HCT116 (cell line): Measurements from ENCODE around the gene LHPP. TPM values are rescaled to one million over a fixed set of nuclear protein-coding genes. Genes with fewer than 3 reads are reported as not detected.

Experiments used
- ATAC-seq: fragments of 200-7000 bp; cut with Tn5 transposase; 2 replicates; pipeline ENCODE4 v1.9.1; 2020; ENCODE audit warnings: mild to moderate bottlenecking, moderate library complexity
- BruUV-seq: library from RNA; stranded (reverse); fragments of 400-500 nt; replicated peaks from 2 replicates; lab custom pipeline; 2021; lab: Mats Ljungman, UMichigan
- CTCF ChIA-PET: fragments of 300-600 bp; sonication (Branson Sonifier 250); formaldehyde crosslinking; loops from one replicate; lab custom pipeline; 2021; ENCODE audit warnings: antibody characterized with exemption; lab: Charles Lee
- POLR2A ChIA-PET: fragments of 300-600, 350-600 bp; sonication (Branson Sonifier 250); formaldehyde crosslinking; loops from one replicate; lab custom pipeline; 2021; ENCODE audit warnings: antibody characterized with exemption; lab: Charles Lee
- RAD21 ChIA-PET, 2 experiments: fragments of 300-600 bp; sonication (Branson Sonifier 250); formaldehyde crosslinking; loops; one replicate each; lab custom pipeline; 2023; ENCODE audit warnings: low total read pairs in 2 of 2; ENCODE audit not compliant: uncharacterized antibody in 2 of 2, unreplicated experiment in 2 of 2, low non-redundant PET in 1 of 2; lab: Charles Lee
- DNase-seq: peaks from one replicate; pipeline ENCODE4 v3.0.0-alpha.2; 2010; ENCODE audit warnings: low read depth, low spot score
- H2AFZ ChIP-seq: fragments of 200-600 bp; shearing (Covaris generic), sonication (generic); 2 replicates; pipeline ENCODE4 v1.6.1; 2017; ENCODE audit warnings: low read depth, mixed run types, mixed read lengths, antibody characterized with exemption, low read length; ENCODE audit not compliant: poor library complexity, severe bottlenecking
- H3K27ac ChIP-seq: 2 replicates; pipeline ENCODE4 v1.5.1; 2012; ENCODE audit warnings: low read depth, low read length
- H3K27me3 ChIP-seq: fragments of 200-600 bp; sonication (generic); 2 replicates; pipeline ENCODE4 v1.6.1; 2016; ENCODE audit warnings: mixed run types, low read length, mixed read lengths; ENCODE audit not compliant: insufficient read depth
- H3K36me3 ChIP-seq, 2 experiments: fragments of 200-500 bp in 1 of 2; fragments of 200-600 bp in 1 of 2; sonication (Bioruptor generic) in 1 of 2; sonication (generic) in 1 of 2; 2 replicates each; pipeline versions ENCODE4 v1.5.1 to v1.6.1; 2014 to 2016; ENCODE audit warnings: low read length in 2 of 2, inconsistent platforms in 1 of 2, mixed read lengths in 1 of 2, mixed run types in 1 of 2; ENCODE audit not compliant: insufficient read depth in 2 of 2, control insufficient read depth in 1 of 2
- H3K4me1 ChIP-seq, 2 experiments: fragments of 200-600 bp in 1 of 2; sonication (generic) in 1 of 2; 2 replicates each; pipeline versions ENCODE4 v1.5.1 to v1.6.1; 2012 to 2017; ENCODE audit warnings: low read length in 2 of 2, inconsistent platforms in 1 of 2, mild to moderate bottlenecking in 1 of 2, mixed read lengths in 1 of 2, mixed run types in 1 of 2, moderate library complexity in 1 of 2; ENCODE audit not compliant: insufficient read depth in 2 of 2, control insufficient read depth in 1 of 2
- H3K4me2 ChIP-seq: fragments of 200-600 bp; sonication (generic); 2 replicates; pipeline ENCODE4 v1.6.1; 2017; ENCODE audit warnings: mixed run types, low read length, mixed read lengths
- H3K4me3 ChIP-seq, 2 experiments: fragments of 200-600 bp in 1 of 2; sonication (generic) in 1 of 2; replicated peaks in 1 of 2; 2 replicates each; pipeline ENCODE4 v1.5.1; 2011 to 2016; ENCODE audit warnings: low read length in 2 of 2, control low read depth in 1 of 2, low read depth in 1 of 2, mild to moderate bottlenecking in 1 of 2, mixed read lengths in 1 of 2, mixed run types in 1 of 2
- H3K79me2 ChIP-seq: fragments of 200-600 bp; sonication (generic); 2 replicates; pipeline ENCODE4 v1.6.1; 2017; ENCODE audit warnings: mild to moderate bottlenecking, mixed run types, low read length, moderate library complexity, mixed read lengths; ENCODE audit not compliant: insufficient read depth
- H3K9ac ChIP-seq: fragments of 200-600 bp; sonication (generic); 2 replicates; pipeline ENCODE4 v1.6.1; 2016; ENCODE audit warnings: low read length, mixed read lengths
- H3K9me2 ChIP-seq: fragments of 200-600 bp; sonication (generic), shearing (Covaris generic); 2 replicates; pipeline ENCODE4 v1.6.1; 2017; ENCODE audit warnings: mixed run types, mild to moderate bottlenecking, moderate library complexity; ENCODE audit not compliant: insufficient read depth
- H3K9me3 ChIP-seq, 2 experiments: fragments of 200-500 bp in 1 of 2; fragments of 200-600 bp in 1 of 2; sonication (Bioruptor generic) in 1 of 2; sonication (generic) in 1 of 2; 2 replicates each; pipeline ENCODE4 v1.6.1; 2014 to 2017; ENCODE audit warnings: low read length in 2 of 2, mixed read lengths in 2 of 2, inconsistent platforms in 1 of 2, low read depth in 1 of 2, mild to moderate bottlenecking in 1 of 2, mixed run types in 1 of 2, moderate library complexity in 1 of 2; ENCODE audit not compliant: control insufficient read depth in 1 of 2, insufficient read depth in 1 of 2
- H4K20me1 ChIP-seq: fragments of 200-600 bp; sonication (generic), shearing (Covaris generic); 2 replicates; pipeline ENCODE4 v1.6.1; 2017; ENCODE audit warnings: mixed run types, mild to moderate bottlenecking, moderate library complexity; ENCODE audit not compliant: insufficient read depth
- CEBPB ChIP-seq: IDR thresholded peaks from 2 replicates; pipeline ENCODE4 v1.6.1; 2012; ENCODE audit warnings: low read depth
- EGR1 ChIP-seq: IDR thresholded peaks from 2 replicates; pipeline ENCODE4 v1.6.1; 2012; ENCODE audit warnings: low read depth
- ELF1 ChIP-seq: IDR thresholded peaks from 2 replicates; pipeline ENCODE4 v1.6.1; 2012; ENCODE audit warnings: low read depth, borderline replicate concordance
- EZH2 ChIP-seq: fragments of 200-600 bp; sonication (generic); IDR thresholded peaks from 2 replicates; pipeline ENCODE4 v1.6.1; 2017; ENCODE audit warnings: antibody characterized with exemption, mixed run types
- FOSL1 ChIP-seq: IDR thresholded peaks from 2 replicates; pipeline ENCODE4 v1.6.1; 2012; ENCODE audit warnings: low read depth
- JUND ChIP-seq: IDR thresholded peaks from 2 replicates; pipeline ENCODE4 v1.6.1; 2012
- POLR2AphosphoS5 ChIP-seq: IDR thresholded peaks from 2 replicates; pipeline ENCODE4 v1.6.1; 2011; ENCODE audit warnings: mild to moderate bottlenecking, low read depth, low read length, moderate library complexity
- SIN3A ChIP-seq: IDR thresholded peaks from 2 replicates; pipeline ENCODE4 v1.6.1; 2012; ENCODE audit warnings: low read depth
- YY1 ChIP-seq: IDR thresholded peaks from 2 replicates; pipeline ENCODE4 v1.6.1; 2011; ENCODE audit warnings: low read length, low read depth, moderate library complexity, mild to moderate bottlenecking; ENCODE audit not compliant: insufficient replicate concordance; ENCODE audit errors: extremely low read depth
- ZNF274 ChIP-seq: fragments of 200-500 bp; sonication (Bioruptor generic); IDR thresholded peaks from 2 replicates; pipeline ENCODE4 v1.6.1; 2014; ENCODE audit warnings: mild to moderate bottlenecking, low read depth, low read length, inconsistent platforms
- intact Hi-C: fragments of 100-400 bp; cut with micrococcal nuclease; formaldehyde crosslinking; loops from 2 replicates; pipeline ENCODE4 v1.10.0; 2022
- total RNA-seq: library from RNA; stranded (reverse); gene quantifications from one replicate; pipeline ENCODE4 v1.2.1, GENCODE V29; 2021; ENCODE audit not compliant: unreplicated experiment
- TF ChIP-seq, protein P1 (sequence below): IDR thresholded peaks from 2 replicates; pipeline ENCODE4 v1.6.1; 2012
- TF ChIP-seq, protein P2 (sequence below): IDR thresholded peaks from 2 replicates; pipeline ENCODE4 v1.6.1; 2012; ENCODE audit warnings: low read depth

LHPP gene
- total RNA-seq, 1 experiment from 2014 or later, result 45.8 TPM

DNA sequence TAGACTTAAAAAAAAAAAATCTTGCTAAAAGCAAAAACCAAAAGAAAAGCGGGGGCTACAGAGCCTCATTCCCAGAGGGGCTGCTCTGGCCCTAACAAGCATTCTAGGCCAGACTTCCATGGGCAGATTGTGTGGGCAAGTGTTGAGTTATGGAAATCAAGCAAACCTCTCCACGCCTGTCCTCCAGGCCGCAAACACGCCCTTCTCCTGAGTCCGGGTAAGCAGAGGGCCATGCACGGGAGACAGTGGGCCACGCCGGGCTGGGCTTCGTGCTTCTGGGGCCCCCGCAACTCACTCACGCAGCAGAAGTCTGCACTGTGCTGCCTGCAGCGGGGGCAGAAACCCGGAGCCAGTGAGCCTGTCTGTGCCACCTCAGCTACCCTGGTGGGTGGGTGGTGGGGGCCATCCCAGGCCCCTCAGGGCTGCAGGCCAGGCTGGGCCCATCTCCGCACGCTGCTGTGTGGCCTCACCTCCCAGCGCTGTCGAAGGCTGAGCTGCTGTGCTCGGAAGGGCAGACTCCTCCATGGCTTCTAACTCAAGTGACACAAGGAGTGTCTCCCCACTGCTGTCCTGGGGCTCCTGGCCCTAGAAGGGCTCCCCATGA, 156.9 kb downstream of the LHPP start:
- Histone ChIP-seq H2AFZ (no peak overlapping the region), H3K79me2 (no peaks in the 10 kb centered on the region), H3K27ac (no peak overlapping the region), H4K20me1 (no peaks in the 10 kb centered on the region), H3K4me2 (no peak overlapping the region), H3K36me3 (no peaks in the 10 kb centered on the region), H3K9ac (no peak overlapping the region), H3K9me3 (no peaks in the 10 kb centered on the region), H3K4me1 (no peaks in the 10 kb centered on the region; a peak in 1 of 4 replicates), H3K27me3 (no peaks in the 10 kb centered on the region), H3K4me3 (no peak overlapping the region), H3K9me2 (no peaks in the 10 kb centered on the region)
- CTCF ChIA-PET, result no interaction called here
- RAD21 ChIA-PET, result no interaction called here
- DNase-seq (no peak), ATAC-seq (no peak)
- POLR2A ChIA-PET, result no interaction called here
- intact Hi-C loops, result no loop called here
- TF ChIP-seq, protein P1, sequence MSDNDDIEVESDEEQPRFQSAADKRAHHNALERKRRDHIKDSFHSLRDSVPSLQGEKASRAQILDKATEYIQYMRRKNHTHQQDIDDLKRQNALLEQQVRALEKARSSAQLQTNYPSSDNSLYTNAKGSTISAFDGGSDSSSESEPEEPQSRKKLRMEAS, result no peak
- TF ChIP-seq CEBPB, result no peak
- no peak for TF ChIP-seq POLR2AphosphoS5
- TF ChIP-seq ELF1, result no peak
- no peak for TF ChIP-seq EZH2
- no peak for TF ChIP-seq FOSL1
- BruUV-seq, result no TSS peak

DNA sequence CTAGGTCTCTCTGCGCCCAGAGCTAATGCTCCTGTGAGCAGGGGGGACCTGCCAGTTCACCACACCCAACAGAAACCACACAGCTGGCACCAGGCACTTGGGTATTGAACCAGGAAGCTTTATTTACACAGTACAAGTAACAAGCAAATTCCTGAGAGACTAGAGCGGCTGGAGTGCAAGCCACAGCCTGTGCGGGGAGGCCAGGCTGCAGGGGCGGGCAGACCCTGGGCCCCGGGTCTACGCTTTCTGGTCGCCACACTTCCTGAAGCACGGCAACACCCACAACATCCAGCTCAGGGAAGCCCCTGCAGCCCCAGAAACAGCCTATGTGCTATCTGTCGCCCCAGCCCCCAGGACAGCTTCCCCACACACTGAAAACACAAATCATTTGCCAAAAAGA, 157.6 kb downstream of the LHPP start:
- no peak for DNase-seq
- H4K20me1 ChIP-seq, result no peaks in the 10 kb centered on the region
- no peak overlapping the region for H3K4me3 ChIP-seq
- H2AFZ ChIP-seq, result no peak overlapping the region
- POLR2A ChIA-PET, result no interaction called here
- no peaks in the 10 kb centered on the region for H3K4me1 ChIP-seq
- H3K36me3 ChIP-seq, result no peaks in the 10 kb centered on the region
- no peak overlapping the region for H3K27ac ChIP-seq
- no peaks in the 10 kb centered on the region for H3K9me3 ChIP-seq
- TF ChIP-seq EGR1 (no peak), JUND (no peak), SIN3A (no peak), YY1 (no peak), ZNF274 (no peak), POLR2AphosphoS5 (no peak)
- TF ChIP-seq, protein P2, sequence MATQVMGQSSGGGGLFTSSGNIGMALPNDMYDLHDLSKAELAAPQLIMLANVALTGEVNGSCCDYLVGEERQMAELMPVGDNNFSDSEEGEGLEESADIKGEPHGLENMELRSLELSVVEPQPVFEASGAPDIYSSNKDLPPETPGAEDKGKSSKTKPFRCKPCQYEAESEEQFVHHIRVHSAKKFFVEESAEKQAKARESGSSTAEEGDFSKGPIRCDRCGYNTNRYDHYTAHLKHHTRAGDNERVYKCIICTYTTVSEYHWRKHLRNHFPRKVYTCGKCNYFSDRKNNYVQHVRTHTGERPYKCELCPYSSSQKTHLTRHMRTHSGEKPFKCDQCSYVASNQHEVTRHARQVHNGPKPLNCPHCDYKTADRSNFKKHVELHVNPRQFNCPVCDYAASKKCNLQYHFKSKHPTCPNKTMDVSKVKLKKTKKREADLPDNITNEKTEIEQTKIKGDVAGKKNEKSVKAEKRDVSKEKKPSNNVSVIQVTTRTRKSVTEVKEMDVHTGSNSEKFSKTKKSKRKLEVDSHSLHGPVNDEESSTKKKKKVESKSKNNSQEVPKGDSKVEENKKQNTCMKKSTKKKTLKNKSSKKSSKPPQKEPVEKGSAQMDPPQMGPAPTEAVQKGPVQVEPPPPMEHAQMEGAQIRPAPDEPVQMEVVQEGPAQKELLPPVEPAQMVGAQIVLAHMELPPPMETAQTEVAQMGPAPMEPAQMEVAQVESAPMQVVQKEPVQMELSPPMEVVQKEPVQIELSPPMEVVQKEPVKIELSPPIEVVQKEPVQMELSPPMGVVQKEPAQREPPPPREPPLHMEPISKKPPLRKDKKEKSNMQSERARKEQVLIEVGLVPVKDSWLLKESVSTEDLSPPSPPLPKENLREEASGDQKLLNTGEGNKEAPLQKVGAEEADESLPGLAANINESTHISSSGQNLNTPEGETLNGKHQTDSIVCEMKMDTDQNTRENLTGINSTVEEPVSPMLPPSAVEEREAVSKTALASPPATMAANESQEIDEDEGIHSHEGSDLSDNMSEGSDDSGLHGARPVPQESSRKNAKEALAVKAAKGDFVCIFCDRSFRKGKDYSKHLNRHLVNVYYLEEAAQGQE, result no peak
- TF ChIP-seq, all 23 proteins: peak for 0
- Histone ChIP-seq H3K27me3 (no peaks in the 10 kb centered on the region), H3K4me2 (no peak overlapping the region), H3K79me2 (no peaks in the 10 kb centered on the region), H3K9ac (no peak overlapping the region), H3K9me2 (no peaks in the 10 kb centered on the region)
- ChIA-PET CTCF (no interaction called here), RAD21 (no interaction called here)
- intact Hi-C loops, result no loop called here
- no peak for ATAC-seq
- BruUV-seq, result no TSS peak
